HG03025 (cell line): Measurements from ENCODE around the gene COG6.

Experiments
- ATAC-seq: cut with Tn5 transposase; IDR thresholded peaks from one replicate; pipeline ENCODE4 v1.9.1; 2021; ENCODE audit warnings: mild to moderate bottlenecking, moderate library complexity; ENCODE audit not compliant: unreplicated experiment, low FRiP score

Gene COG6

DNA sequence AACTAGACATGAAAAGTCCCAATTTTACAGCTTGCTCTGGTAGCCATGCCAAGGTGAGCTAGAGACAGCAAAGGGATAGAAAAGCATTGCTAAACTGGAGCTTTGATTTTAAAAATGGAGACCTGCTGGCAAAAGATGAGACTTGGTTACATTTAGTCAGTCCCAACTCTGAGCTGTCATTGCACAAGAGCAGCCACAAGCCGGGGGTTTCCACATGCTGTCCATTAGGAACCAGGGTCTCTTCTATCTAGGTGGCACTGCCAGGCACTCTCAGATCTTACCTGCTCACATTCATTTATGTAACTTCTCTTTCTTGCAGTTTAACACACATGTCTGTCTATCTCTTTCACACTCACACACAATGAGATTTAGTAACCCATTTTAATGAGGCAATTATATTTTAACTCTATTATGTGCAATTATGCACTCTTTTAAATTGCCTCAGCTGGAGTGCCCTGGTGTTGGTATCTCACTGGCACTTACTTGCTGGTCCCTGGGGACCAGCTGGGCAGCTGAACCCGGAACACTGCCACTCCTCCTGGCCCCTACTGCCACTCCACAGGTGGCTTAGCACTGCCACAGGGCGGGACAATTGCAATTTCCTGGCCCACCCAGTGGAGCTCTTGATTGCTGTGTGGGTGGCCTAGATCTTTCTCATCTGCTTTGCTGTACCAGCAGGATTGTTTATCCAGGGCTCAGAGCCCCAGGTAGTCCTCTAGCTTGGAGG, 112.5 kb downstream of the COG6 start:
- ATAC-seq: no peak

DNA sequence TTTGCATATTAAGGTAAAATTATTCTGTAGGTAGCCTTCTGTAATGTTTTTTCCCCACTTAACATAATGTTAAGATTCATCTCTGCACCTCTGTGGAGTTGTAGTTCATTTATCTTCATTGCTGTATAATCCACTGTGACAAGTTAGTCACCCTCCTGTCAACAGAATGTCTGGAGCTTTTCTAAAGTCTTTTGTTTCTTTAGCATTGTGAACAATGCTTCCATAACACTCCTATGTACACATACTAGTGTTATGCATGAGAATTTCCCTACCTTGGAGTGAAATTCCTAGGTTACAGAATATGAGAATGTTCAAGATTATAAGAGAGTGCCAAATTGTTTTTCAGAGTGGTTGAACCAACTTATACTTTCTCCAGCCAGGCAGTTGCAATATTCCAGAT, 113.5 kb downstream of the COG6 start:
- no peak for ATAC-seq

DNA sequence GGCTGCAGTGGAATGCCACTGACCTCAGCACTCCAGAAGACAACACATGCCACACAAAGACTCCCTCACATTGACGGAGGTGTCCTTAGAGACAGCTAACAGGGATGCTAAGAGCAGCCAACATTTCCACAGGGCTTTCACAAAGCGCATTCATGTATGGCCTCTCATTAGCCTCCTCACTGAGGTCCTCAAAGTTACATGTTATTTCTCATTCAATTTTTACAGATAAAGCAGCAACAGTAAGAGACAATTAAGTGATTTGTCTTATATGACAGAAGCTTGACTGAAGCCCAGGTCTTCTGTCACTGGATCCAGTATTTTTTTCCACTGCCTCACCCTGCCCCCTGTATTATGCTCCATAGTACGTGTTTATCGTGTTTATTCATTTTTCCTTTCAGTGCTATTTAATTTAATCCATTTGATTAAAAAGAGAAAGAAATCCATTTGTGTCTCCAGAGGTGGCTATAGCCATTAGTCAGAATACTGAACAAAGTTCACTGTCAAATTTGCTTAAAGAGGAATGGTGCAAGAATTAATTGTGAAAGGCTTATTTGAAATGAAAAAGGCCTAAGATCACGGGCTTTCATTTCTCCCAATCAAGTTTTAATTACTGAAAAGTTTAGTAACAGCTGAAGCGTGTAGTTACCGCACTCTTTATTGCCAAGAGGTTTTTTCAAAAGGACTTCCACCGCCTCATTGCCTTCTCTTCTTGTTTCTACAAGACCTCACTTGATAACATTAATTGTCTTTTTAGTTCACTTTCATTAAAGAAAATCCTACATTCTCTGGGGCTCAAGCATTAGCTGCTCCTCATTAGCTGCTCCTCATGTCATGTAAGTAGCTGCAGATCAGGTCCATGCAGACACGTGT, 115.0 kb downstream of the COG6 start:
- ATAC-seq: no peak

DNA sequence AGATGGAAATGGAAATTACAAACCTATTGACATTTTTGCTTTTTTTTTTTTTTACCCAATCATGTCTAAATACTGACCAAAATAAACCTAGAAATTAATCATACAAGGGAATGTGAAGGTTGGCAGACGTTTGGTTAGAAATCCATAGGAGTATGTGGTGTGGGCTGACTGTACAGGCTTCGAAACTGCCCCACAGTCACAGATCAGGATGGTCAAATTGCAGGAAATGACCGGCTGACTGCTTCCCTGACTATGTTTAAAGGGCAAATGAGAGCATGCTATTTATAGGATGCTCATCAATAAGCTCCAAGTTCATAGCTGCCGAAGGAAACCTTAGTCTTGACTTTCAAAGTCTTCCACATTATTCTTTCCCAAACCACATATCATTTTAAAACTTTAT, 118.4 kb downstream of the COG6 start:
- no peak for ATAC-seq

DNA sequence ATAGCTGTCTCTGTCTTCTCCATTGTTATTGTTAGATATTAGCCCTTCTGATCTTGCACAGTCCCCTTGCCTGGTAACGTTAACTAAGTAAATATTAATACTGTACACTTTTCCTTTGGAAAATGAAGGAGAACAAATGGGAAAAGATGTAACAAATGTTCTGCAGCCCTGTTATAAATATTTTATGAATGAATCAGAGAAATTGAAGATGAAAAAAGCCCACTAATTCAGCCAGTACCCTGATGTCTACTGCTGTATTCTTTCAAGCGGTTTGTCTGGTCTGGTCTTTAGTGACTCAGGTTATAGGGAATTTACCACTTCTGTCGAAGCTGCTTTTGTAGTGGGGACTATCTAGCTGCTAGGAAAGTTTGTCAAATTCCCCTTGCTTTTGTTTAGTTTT, 121.0 kb downstream of the COG6 start:
- no peak for ATAC-seq

DNA sequence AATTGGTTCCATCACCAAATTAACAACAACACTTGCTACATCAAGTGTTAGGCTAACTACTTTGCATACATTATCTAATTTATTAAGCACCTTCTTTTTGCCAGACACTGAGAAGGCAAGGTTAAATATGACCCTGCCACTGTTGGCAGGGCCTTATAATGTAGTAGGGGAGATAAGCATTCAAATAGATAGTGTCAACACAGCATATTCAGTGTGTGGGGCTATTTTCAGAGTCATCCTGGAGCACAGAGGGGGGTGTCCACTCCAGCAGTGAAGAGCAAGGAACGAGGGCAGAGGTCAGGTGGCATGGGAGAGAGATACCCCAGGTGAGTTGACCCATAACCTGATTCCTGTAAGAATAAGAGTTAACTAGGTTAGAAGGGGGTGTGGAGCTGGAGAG, 121.6 kb downstream of the COG6 start:
- no peak for ATAC-seq

DNA sequence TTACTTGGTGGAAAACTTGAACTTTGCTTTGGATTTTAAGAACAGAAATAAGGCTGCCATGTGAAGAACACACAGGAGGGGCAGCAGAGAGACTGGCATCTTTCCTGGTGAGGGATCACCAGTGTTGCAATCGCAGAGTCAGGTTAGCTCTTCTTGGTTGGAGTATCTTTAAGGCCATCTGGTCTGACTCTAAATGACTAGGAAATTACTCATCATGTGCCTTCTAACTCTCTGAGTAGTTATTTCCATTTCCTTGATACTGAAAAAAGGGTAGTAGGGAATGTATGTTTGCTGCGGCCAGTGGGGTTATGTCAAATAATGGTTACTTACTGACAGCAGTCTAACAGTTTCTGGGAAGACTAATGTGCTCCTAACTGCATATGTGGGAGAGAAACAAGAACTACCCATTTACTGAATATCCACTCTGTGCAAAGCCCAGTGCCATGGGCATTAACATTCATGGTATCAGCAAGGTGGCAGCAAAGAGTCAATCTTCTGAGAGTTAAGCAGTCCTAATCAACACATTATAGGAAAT, 122.1 kb downstream of the COG6 start:
- no peak for ATAC-seq

DNA sequence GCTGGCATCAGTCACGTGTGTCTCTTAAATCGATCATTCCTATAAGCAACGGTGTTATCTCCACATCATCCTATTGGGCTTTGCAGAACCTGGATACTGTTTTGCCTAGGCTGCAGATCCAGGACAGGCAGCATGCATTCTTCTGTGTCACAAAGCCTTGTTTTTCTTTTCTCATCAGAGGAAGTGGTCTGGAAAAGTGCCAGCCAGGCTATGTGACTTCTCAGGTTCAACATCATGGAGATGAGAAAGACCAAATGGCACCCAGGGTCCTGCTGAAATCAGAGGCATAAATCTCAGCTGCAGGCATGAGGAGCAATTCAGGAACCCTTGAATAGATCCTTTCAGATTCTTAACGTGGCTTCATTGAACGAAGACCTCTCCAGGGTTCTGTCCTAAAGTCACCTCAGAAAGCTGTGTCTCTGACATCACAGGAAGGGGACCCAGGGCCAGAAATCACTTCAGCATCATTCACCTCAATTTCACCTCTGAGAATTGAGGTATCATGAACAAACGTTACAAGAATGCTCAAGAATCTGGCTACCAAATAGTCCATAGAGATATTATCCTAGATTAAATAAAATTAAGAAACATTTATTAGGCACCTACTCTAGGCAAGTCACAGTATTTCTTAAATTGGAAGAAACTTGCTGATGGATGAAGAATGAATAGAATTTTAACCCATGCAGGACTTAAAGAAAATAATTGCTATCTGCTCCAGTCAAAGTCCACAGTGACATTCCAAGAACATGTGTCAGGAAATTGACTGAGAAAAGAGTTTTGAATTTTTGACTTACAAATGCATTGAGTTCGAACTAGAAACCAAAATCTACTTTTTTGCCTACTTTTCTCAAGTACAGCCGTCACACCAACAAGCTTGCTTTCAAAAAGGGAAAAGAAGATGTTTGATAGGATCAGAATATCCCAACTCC, 124.1 kb downstream of the COG6 start:
- ATAC-seq: no peak

DNA sequence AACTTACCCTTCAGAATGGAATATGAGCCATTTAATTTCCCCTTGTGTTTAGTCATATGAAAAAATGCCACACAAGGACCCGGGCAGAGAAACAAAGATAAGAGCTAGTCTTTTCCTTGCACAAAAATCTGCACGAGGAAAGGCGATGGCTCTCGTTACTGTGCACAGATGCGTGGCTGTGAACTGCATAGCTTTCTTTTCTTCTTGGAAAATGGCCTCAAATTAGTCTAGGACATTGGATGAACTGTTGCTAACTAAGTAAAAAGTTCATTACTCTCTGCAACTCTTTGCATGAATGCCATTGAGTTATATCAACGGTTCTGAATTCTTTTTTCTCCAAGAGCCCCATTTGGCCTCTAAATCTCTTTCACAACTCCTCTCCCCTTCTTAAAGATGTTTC, 125.2 kb downstream of the COG6 start:
- no peak for ATAC-seq

DNA sequence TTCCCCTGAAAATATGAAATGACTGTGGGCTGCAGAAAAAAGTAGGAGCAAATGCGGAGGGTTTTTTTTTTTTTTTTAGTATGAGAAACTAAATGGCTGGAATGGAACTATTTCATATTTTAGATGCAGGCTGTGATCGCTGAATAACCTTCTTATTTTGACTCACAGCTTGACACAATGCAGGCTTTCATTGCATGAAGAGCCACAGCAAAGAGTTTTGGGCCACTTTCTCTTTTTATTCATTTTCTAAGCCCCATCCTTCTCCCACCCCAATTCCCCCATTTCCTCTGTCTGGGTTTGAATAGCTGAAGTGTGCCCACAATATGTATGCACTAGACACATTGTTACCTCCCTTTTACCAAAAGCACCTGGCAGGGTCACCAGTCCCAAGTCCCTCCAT, 125.9 kb downstream of the COG6 start:
- no peak for ATAC-seq

DNA sequence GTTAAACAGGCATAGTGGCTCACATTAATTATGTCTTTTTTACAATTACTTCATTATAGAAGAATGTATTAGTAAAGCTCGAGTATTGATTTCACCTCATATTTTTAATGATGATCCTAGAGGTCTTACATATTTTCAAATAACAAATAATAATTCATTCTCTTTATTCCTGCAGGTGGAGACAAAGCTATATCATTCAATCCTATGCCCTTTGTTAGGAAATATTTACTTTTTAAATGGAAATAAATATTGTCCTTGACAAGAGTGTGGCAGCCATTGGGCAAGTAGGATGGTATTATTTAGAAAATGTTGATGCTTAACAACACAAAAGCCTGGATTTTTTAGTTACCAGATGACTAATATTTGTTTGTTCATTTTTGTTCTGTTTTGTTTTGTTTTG, 127.6 kb downstream of the COG6 start:
- no peak for ATAC-seq

DNA sequence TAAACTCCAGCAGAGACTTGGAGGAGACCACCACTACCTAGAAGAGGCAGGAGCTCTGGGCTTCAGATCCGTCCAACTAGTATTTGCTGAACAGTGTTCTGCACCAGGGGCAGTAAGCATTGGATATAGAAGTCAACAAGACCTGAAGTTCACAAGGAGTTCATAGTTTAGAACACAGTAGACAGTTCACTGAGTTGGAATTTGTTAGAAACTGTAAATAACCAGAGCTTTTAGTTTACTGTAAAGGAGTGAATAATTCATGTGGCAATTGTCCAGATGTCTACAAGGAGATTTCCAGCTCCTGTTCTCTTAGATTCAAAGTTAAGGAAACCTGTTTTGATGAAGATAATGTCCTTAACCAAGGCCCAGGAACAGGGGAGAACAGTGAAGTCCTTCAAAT, 128.9 kb downstream of the COG6 start:
- ATAC-seq: no peak

DNA sequence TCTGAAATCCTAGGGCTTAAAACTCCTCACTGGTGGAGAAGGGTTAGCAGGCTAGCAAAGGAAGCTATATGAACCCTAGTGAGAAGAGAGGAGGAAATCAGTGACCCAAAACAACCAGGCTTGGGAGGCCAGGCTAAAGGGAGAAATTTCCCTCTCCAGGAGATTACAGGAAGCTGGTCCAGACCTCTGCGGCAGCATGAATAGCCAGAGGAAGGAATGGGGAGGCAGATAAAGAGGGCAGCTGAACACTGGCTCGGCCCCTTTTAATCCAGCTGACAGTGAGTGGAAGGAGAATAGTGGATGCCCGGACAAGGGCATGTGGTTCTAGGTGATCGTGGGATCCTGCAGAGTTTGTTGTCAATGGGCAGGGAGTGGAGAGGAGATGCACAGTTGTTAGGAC, 130.6 kb downstream of the COG6 start:
- no peak for ATAC-seq

DNA sequence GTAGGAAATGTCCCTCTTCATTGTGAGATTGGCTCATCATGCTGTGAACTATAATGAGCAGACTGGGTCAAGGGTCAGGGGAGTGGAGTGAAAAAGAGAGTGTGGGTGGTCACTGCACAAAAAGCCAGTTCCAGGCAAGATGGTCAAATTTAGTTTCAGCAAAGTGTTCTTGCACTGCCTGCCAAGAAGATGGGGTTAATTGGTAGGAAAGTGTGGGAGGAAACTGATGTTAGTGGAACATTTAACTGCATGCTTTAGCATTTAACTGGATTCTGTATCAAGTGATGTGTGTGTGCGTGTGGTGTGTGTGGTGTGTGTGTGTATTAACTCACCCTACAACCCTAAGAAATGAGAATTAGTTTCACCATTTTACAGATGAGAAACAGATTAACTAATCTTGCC, 131.6 kb downstream of the COG6 start:
- no peak for ATAC-seq

DNA sequence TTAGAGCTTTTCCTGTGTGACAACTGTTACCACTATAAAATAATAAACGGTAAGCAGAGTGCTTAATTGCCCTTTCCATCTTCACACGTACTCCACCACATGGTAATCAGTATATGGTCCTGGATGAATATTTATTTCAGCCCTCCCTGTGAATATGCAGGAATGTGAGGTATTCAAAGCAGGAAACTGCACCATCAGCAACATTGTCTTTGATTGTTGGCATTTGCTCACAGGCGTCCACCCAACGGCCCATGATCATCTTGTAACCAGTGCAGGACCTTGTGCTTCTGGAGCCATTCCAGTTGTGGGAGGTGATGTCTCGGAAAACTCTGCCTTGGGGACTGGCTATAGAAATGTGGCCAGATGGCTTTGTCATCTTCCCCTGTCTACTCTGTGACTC, 132.6 kb downstream of the COG6 start:
- ATAC-seq: no peak

DNA sequence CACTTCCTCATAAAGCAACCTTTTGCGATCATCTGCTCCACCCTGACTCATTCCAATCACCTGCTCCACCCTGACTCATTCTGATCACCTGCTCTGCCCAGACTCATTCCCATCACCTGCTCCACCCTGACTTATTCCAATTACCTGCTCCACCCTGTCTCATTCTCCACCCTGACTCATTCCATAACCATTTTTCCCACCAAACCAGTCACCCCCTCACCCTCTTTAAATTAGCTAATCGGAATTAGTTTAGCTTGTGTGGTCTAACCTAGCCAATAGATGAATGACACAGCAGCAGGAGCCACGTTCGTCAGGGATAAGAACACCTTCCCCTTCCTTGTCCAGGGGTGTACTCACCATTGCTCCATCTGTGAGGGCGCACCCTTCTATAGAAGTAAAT, 134.0 kb downstream of the COG6 start:
- no peak for ATAC-seq
